ENCODE measurements around the gene EIF5A. TPM values are rescaled to one million over a fixed set of nuclear protein-coding genes. Genes with fewer than 3 reads are reported as not detected.
A peak's percentile ranks its signal among the peaks of the same experiment; 100 is the strongest.

The EIF5A gene
- total and polyA plus RNA-seq, 9 of the 15 experiments (the other 6 are each of a cell fraction or from before 2014, with no cell fraction given), result 22.9 to 1,163 (median 772) TPM

GRCh38 chr17:7329997-7330637 lies 22.7 kb downstream of the EIF5A start:
- 12% methylated on average over 11 of the region's 34 CpGs for WGBS (ENCODE audit: insufficient coverage, low coverage, missing lambda C conversion rate)
- Histone ChIP-seq H3K9me1 (ENCODE audit: control insufficient read depth, insufficient read depth, low read length) (no peaks in the 10 kb centered on the region), H2AFZ (ENCODE audit: low read depth, low read length) (peak overlapping the region; percentile 98), H3K9ac (ENCODE audit: insufficient read depth in 1 of 2, low read depth in 2 of 2, low read length in 2 of 2) (peak overlapping the region; percentile 91 to 99; a peak in 3 of 4 replicates), H3K4me3 (peak overlapping the region; percentile 78), H3K27me3 (ENCODE audit: control insufficient read depth in 2 of 2, insufficient read depth in 2 of 2, low read length in 2 of 2) (no peaks in the 10 kb centered on the region), H3K36me3 (ENCODE audit: control insufficient read depth, insufficient read depth, low read length) (peaks cover 17% of the 10 kb centered on the region; the same call in 1 of the 3 replicates), H3K79me2 (ENCODE audit: control insufficient read depth, insufficient read depth, low read length) (peaks cover 16% of the 10 kb centered on the region), H3K9me3 (replicated peaks; ENCODE audit: control insufficient read depth, insufficient read depth, low read depth, low read length) (no peaks in the 10 kb centered on the region), H3K27ac (ENCODE audit: extremely low read depth, low read depth, low read length) (peak overlapping the region; percentile 92), H3K4me1 (replicated peaks in 1 of 2; ENCODE audit: control insufficient read depth in 2 of 2, insufficient read depth in 2 of 2, low read length in 2 of 2) (peaks cover 15 to 39% of the 10 kb centered on the region in 2 experiments), H3K4me2 (ENCODE audit: insufficient read depth, low read length) (peak overlapping the region; percentile 82), H4K20me1 (replicated peaks; ENCODE audit: control insufficient read depth, insufficient read depth, low read length) (no peaks in the 10 kb centered on the region)
- intact Hi-C loops (cut with micrococcal nuclease) (no loop called here), in situ Hi-C loops (cut with MboI) (loop anchor here (10.0 kb wide), 1 partner anchor 285 kb away; the partner anchor contains the start of gene SLC16A11)
- peak; percentile 79 to 84 (median 80) for DNase-seq (ENCODE audit: extremely low read depth in 1 of 4, low spot score in 3 of 4)
- ChIA-PET CTCF (ENCODE audit: low intra/inter-chr PET ratio) (no interaction called here), POLR2A (interaction anchor here (0.6 to 2.4 kb wide), 9 partner anchors 11 to 156 kb away, joined by 3 to 21 read pairs (median 4); partner anchors contain the start of gene GABARAP)
- no peak for FAIRE-seq
- BruUV-seq (replicated peaks), result no TSS peak
- peak; percentile 83 for ATAC-seq
- no peak for TF ChIP-seq YBX1 (IDR thresholded peaks at IDR 0.05)
- TF ChIP-seq, protein P1, sequence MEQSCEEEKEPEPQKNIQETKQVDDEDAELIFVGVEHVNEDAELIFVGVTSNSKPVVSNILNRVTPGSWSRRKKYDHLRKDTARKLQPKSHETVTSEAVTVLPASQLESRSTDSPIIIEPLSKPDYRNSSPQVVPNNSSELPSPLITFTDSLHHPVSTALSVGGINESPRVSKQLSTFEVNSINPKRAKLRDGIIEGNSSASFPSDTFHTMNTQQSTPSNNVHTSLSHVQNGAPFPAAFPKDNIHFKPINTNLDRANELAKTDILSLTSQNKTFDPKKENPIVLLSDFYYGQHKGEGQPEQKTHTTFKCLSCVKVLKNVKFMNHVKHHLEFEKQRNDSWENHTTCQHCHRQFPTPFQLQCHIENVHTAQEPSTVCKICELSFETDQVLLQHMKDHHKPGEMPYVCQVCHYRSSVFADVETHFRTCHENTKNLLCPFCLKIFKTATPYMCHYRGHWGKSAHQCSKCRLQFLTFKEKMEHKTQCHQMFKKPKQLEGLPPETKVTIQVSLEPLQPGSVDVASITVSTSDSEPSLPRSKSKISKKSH (CRISPR knock-in tag; IDR thresholded peaks at IDR 0.05), result no peak
- no peak for TF ChIP-seq ZNF444 (CRISPR knock-in tag; IDR thresholded peaks at IDR 0.05)
- no peak for TF ChIP-seq KLF10 (CRISPR knock-in tag; IDR thresholded peaks at IDR 0.05)
- no peak for TF ChIP-seq ZC3H8 (IDR thresholded peaks at IDR 0.05)
- TF ChIP-seq MAFF (IDR thresholded peaks at IDR 0.05; ENCODE audit: low read length), result no peak
- TF ChIP-seq, protein P2, sequence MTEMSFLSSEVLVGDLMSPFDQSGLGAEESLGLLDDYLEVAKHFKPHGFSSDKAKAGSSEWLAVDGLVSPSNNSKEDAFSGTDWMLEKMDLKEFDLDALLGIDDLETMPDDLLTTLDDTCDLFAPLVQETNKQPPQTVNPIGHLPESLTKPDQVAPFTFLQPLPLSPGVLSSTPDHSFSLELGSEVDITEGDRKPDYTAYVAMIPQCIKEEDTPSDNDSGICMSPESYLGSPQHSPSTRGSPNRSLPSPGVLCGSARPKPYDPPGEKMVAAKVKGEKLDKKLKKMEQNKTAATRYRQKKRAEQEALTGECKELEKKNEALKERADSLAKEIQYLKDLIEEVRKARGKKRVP (CRISPR knock-in tag; IDR thresholded peaks at IDR 0.05), result no peak
- TF ChIP-seq EHMT2 (IDR thresholded peaks at IDR 0.05), result no peak
- 0 out of 2 replicates have a peak, but pooled peaks have one; percentile 67 for TF ChIP-seq KAT7 (CRISPR knock-in tag; IDR thresholded peaks at IDR 0.05; ENCODE audit: borderline replicate concordance)
- TF ChIP-seq ZNF592 (IDR thresholded peaks at IDR 0.05), result no peak
- no peak for TF ChIP-seq PTTG1 (tag; IDR thresholded peaks at IDR 0.05; ENCODE audit: low read depth)
- TF ChIP-seq, protein P3, sequence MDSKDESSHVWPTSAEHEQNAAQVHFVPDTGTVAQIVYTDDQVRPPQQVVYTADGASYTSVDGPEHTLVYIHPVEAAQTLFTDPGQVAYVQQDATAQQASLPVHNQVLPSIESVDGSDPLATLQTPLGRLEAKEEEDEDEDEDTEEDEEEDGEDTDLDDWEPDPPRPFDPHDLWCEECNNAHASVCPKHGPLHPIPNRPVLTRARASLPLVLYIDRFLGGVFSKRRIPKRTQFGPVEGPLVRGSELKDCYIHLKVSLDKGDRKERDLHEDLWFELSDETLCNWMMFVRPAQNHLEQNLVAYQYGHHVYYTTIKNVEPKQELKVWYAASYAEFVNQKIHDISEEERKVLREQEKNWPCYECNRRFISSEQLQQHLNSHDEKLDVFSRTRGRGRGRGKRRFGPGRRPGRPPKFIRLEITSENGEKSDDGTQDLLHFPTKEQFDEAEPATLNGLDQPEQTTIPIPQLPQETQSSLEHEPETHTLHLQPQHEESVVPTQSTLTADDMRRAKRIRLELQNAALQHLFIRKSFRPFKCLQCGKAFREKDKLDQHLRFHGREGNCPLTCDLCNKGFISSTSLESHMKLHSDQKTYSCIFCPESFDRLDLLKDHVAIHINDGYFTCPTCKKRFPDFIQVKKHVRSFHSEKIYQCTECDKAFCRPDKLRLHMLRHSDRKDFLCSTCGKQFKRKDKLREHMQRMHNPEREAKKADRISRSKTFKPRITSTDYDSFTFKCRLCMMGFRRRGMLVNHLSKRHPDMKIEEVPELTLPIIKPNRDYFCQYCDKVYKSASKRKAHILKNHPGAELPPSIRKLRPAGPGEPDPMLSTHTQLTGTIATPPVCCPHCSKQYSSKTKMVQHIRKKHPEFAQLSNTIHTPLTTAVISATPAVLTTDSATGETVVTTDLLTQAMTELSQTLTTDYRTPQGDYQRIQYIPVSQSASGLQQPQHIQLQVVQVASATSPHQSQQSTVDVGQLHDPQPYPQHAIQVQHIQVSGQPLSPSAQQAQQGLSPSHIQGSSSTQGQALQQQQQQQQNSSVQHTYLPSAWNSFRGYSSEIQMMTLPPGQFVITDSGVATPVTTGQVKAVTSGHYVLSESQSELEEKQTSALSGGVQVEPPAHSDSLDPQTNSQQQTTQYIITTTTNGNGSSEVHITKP (IDR thresholded peaks at IDR 0.05; ENCODE audit: partially characterized antibody), result peak; percentile 86
